Liver (tissue), 9 donors: ENCODE data around the gene PSMG3. TPM values are rescaled to one million over a fixed set of nuclear protein-coding genes. Genes with fewer than 3 reads are reported as not detected.

Source experiments
- DNase-seq: peaks from one replicate; pipeline ENCODE4 v3.0.0-alpha.2; 2017; ENCODE audit warnings: low spot score
- H3K27ac ChIP-seq, 2 donors: one replicate each; pipeline ENCODE4 v1.7.0; 2013; ENCODE audit warnings: inconsistent platforms in 2 of 2, low read length in 2 of 2, control low read depth in 1 of 2, low read depth in 1 of 2, mild to moderate bottlenecking in 1 of 2
- H3K27me3 ChIP-seq, 4 donors: one replicate each; pipeline versions ENCODE4 v1.6.1 to v1.7.0; 2013; ENCODE audit warnings: low read length in 3 of 4, inconsistent platforms in 1 of 4, mild to moderate bottlenecking in 1 of 4, moderate library complexity in 1 of 4; ENCODE audit not compliant: control insufficient read depth in 4 of 4, insufficient read depth in 4 of 4
- H3K36me3 ChIP-seq, 4 donors: one replicate each; pipeline versions ENCODE4 v1.6.1 to v1.7.0; 2013; ENCODE audit warnings: low read length in 3 of 4, mild to moderate bottlenecking in 3 of 4, low read depth in 1 of 4, moderate library complexity in 1 of 4; ENCODE audit not compliant: control insufficient read depth in 4 of 4, insufficient read depth in 3 of 4
- H3K4me1 ChIP-seq, 4 donors: one replicate each; pipeline versions ENCODE4 v1.6.1 to v1.7.0; 2013; ENCODE audit warnings: low read length in 3 of 4, mild to moderate bottlenecking in 3 of 4, moderate library complexity in 1 of 4; ENCODE audit not compliant: control insufficient read depth in 4 of 4, insufficient read depth in 4 of 4
- H3K4me3 ChIP-seq, 3 donors: one replicate each; pipeline versions ENCODE4 v1.6.1 to v1.7.0; 2013; ENCODE audit warnings: low read length in 3 of 3, control low read depth in 1 of 3, low read depth in 1 of 3, mild to moderate bottlenecking in 1 of 3
- H3K9ac ChIP-seq, 2 donors: one replicate each; pipeline ENCODE4 v1.7.0; 2013; ENCODE audit warnings: low read length in 2 of 2, mild to moderate bottlenecking in 2 of 2, moderate library complexity in 2 of 2, control low read depth in 1 of 2, low read depth in 1 of 2
- H3K9me3 ChIP-seq, 4 donors: one replicate each; pipeline versions ENCODE4 v1.6.1 to v1.7.0; 2013; ENCODE audit warnings: low read length in 3 of 4; ENCODE audit not compliant: control insufficient read depth in 4 of 4
- CTCF ChIP-seq: fragments of 150-350 bp; IDR thresholded peaks from 2 replicates; pipeline ENCODE4 v1.5.1; 2017; ENCODE audit warnings: improper control_type of control experiment, low read depth, low read length; ENCODE audit not compliant: missing input control
- FOXA1 ChIP-seq: IDR thresholded peaks from 2 replicates; pipeline ENCODE4 v1.6.1; 2016; ENCODE audit warnings: antibody characterized with exemption
- FOXA2 ChIP-seq: IDR thresholded peaks from 2 replicates; pipeline ENCODE4 v1.6.1; 2016; ENCODE audit warnings: antibody characterized with exemption
- GABPA ChIP-seq, 2 donors: IDR thresholded peaks in 1 of 2; conservative IDR thresholded peaks in 1 of 2; 2 replicates each; pipeline ENCODE4 v1.6.1; 2016; ENCODE audit warnings: antibody characterized with exemption in 2 of 2, mild to moderate bottlenecking in 1 of 2, moderate library complexity in 1 of 2
- HNF4A ChIP-seq, 2 donors: conservative IDR thresholded peaks; 2 replicates each; pipeline ENCODE4 v1.6.1; 2016; ENCODE audit warnings: antibody characterized with exemption in 2 of 2, mild to moderate bottlenecking in 2 of 2
- HNF4G ChIP-seq: IDR thresholded peaks from 2 replicates; pipeline ENCODE4 v1.6.1; 2016; ENCODE audit warnings: antibody characterized with exemption
- JUND ChIP-seq, 2 donors: IDR thresholded peaks; 2 replicates each; pipeline ENCODE4 v1.6.1; 2016; ENCODE audit warnings: antibody characterized with exemption in 2 of 2
- NR2F2 ChIP-seq: IDR thresholded peaks from 2 replicates; pipeline ENCODE4 v1.6.1; 2016; ENCODE audit warnings: antibody characterized with exemption
- RAD21 ChIP-seq, 2 donors: IDR thresholded peaks; 2 replicates each; pipeline ENCODE4 v1.6.1; 2016; ENCODE audit warnings: antibody characterized with exemption in 2 of 2, mild to moderate bottlenecking in 2 of 2
- RXRA ChIP-seq, 2 donors: IDR thresholded peaks; 2 replicates each; pipeline ENCODE4 v1.6.1; 2017 to 2018; ENCODE audit warnings: antibody characterized with exemption in 2 of 2, mild to moderate bottlenecking in 1 of 2
- SP1 ChIP-seq: IDR thresholded peaks from 2 replicates; pipeline ENCODE4 v1.6.1; 2018; ENCODE audit warnings: antibody characterized with exemption, mild to moderate bottlenecking
- TAF1 ChIP-seq: conservative IDR thresholded peaks from 2 replicates; pipeline ENCODE4 v1.6.1; 2016; ENCODE audit warnings: antibody characterized with exemption, mild to moderate bottlenecking
- YY1 ChIP-seq: IDR thresholded peaks from 2 replicates; pipeline ENCODE4 v1.6.1; 2016; ENCODE audit warnings: antibody characterized with exemption, mild to moderate bottlenecking
- ZBTB33 ChIP-seq: IDR thresholded peaks from 2 replicates; pipeline ENCODE4 v1.6.1; 2016; ENCODE audit warnings: antibody characterized with exemption
- WGBS: extraction: QIAGEN DNeasy Blood & Tissue Kit; methylation state at CpG from one replicate; pipeline ENCODE4 v1.1.7; 2013; 5-methylcytosine and 5-hydroxymethylcytosine counted together
- polyA plus RNA-seq, 2 donors: library from polyadenylated mRNA; stranded (reverse) in 1 of 2; unstranded in 1 of 2; fragments of 200-250 nt in 1 of 2; fragments of >200 nt in 1 of 2; fragmentation: Nextera tagmentation in 1 of 2; extraction: Ambion mirVana in 1 of 2; gene quantifications; one replicate each; pipeline versions ENCODE4 v1.2.1 to v1.2.3, GENCODE V29; 2013 to 2015
- total RNA-seq, 2 donors: library from RNA; depleted of rRNA; stranded (reverse); fragments of >200 nt; gene quantifications; one replicate each; pipeline ENCODE4 v1.2.3, GENCODE V29; 2014
- TF ChIP-seq, protein P1 (sequence below): IDR thresholded peaks from 2 replicates; pipeline ENCODE4 v1.6.1; 2016; ENCODE audit warnings: antibody characterized with exemption
- TF ChIP-seq, protein P2 (sequence below): IDR thresholded peaks from 2 replicates; pipeline ENCODE4 v1.6.1; 2016; ENCODE audit warnings: antibody characterized with exemption, mild to moderate bottlenecking
- TF ChIP-seq, protein P3 (sequence below): IDR thresholded peaks from 2 replicates; pipeline ENCODE4 v1.6.1; 2016; ENCODE audit warnings: antibody characterized with exemption
- donor health status: healthy.
- donor health status: healthy.
- donor health status: healthy.
- donor health status: healthy.
- donor health status: healthy.

PSMG3 gene
- total and polyA plus RNA-seq, 4 donors = 10.1 to 22.4 (median 15.7) TPM

- Histone ChIP-seq H3K9me3 (no peaks in the 10 kb centered on the region), H3K4me3 (no peak overlapping the region), H3K27ac (no peak overlapping the region), H3K27me3 (no peaks in the 10 kb centered on the region), H3K4me1 (no peaks in the 10 kb centered on the region), H3K9ac (no peak overlapping the region), H3K36me3 (no peaks in the 10 kb centered on the region)
- no peak for DNase-seq
- TF ChIP-seq HNF4A (conservative IDR thresholded peaks at IDR 0.05) = no peak
- TF ChIP-seq SP1 = no peak
- TF ChIP-seq GABPA (IDR thresholded peaks at IDR 0.05 in 1 of 2, conservative IDR thresholded peaks at IDR 0.05 in 1 of 2) = no peak
- TF ChIP-seq RXRA (IDR thresholded peaks at IDR 0.05) = no peak
- TF ChIP-seq, protein P1, sequence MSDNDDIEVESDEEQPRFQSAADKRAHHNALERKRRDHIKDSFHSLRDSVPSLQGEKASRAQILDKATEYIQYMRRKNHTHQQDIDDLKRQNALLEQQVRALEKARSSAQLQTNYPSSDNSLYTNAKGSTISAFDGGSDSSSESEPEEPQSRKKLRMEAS = no peak
- TF ChIP-seq CTCF = no peak
- no peak for TF ChIP-seq FOXA2
- TF ChIP-seq HNF4G = no peak
- 92% methylated on average over 12 of the region's 12 CpGs for WGBS
These were observed 29.3 kb upstream of the PSMG3 start for GRCh38 chr7:1598961-1599639.

- no peak overlapping the region for H3K9ac ChIP-seq
- no peaks in the 10 kb centered on the region for H3K36me3 ChIP-seq
- TF ChIP-seq TAF1 = no peak
- TF ChIP-seq, protein P2, sequence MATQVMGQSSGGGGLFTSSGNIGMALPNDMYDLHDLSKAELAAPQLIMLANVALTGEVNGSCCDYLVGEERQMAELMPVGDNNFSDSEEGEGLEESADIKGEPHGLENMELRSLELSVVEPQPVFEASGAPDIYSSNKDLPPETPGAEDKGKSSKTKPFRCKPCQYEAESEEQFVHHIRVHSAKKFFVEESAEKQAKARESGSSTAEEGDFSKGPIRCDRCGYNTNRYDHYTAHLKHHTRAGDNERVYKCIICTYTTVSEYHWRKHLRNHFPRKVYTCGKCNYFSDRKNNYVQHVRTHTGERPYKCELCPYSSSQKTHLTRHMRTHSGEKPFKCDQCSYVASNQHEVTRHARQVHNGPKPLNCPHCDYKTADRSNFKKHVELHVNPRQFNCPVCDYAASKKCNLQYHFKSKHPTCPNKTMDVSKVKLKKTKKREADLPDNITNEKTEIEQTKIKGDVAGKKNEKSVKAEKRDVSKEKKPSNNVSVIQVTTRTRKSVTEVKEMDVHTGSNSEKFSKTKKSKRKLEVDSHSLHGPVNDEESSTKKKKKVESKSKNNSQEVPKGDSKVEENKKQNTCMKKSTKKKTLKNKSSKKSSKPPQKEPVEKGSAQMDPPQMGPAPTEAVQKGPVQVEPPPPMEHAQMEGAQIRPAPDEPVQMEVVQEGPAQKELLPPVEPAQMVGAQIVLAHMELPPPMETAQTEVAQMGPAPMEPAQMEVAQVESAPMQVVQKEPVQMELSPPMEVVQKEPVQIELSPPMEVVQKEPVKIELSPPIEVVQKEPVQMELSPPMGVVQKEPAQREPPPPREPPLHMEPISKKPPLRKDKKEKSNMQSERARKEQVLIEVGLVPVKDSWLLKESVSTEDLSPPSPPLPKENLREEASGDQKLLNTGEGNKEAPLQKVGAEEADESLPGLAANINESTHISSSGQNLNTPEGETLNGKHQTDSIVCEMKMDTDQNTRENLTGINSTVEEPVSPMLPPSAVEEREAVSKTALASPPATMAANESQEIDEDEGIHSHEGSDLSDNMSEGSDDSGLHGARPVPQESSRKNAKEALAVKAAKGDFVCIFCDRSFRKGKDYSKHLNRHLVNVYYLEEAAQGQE = no peak
- TF ChIP-seq YY1 = no peak
- no peak for TF ChIP-seq CTCF
- TF ChIP-seq JUND (IDR thresholded peaks at IDR 0.05) = no peak
- TF ChIP-seq NR2F2 = no peak
- TF ChIP-seq, protein P1 = no peak
- no peak for TF ChIP-seq HNF4A (conservative IDR thresholded peaks at IDR 0.05)
- no peak for TF ChIP-seq GABPA (IDR thresholded peaks at IDR 0.05 in 1 of 2, conservative IDR thresholded peaks at IDR 0.05 in 1 of 2)
- TF ChIP-seq FOXA1 = no peak
- no peak for TF ChIP-seq RXRA (IDR thresholded peaks at IDR 0.05)
- TF ChIP-seq ZBTB33 = no peak
- TF ChIP-seq, protein P3, sequence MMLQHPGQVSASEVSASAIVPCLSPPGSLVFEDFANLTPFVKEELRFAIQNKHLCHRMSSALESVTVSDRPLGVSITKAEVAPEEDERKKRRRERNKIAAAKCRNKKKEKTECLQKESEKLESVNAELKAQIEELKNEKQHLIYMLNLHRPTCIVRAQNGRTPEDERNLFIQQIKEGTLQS = no peak
- no peak for TF ChIP-seq RAD21 (IDR thresholded peaks at IDR 0.05)
- no peaks in the 10 kb centered on the region for H3K9me3 ChIP-seq
- no peak for DNase-seq
- H3K4me3 ChIP-seq = no peak overlapping the region
- H3K4me1 ChIP-seq = no peaks in the 10 kb centered on the region
- H3K27me3 ChIP-seq = no peaks in the 10 kb centered on the region
- 87% methylated on average over 7 of the region's 7 CpGs for WGBS
- no peak overlapping the region for H3K27ac ChIP-seq
These were observed 28.5 kb upstream of the PSMG3 start for GRCh38 chr7:1598286-1598685.
